Brain microvascular endothelial cell (primary cell): ENCODE data around the gene RBPMS2.
"Not testable (repeated sequence)": the region's sequence is repeated elsewhere in the genome, so short reads cannot be mapped to it uniquely, and the experiment has no call there.

Experiments used
- DNase-seq: peaks from one replicate; pipeline ENCODE4 v3.0.0-alpha.2; 2020
- H3K27ac ChIP-seq: fragments of 250-450 bp; sonication (Bioruptor Pico); 2 replicates; pipeline ENCODE4 v1.5.1; 2020; ENCODE audit warnings: mild to moderate bottlenecking, moderate library complexity
- H3K27me3 ChIP-seq: fragments of 250-450 bp; sonication (Bioruptor Pico); replicated peaks from 2 replicates; pipeline ENCODE4 v1.5.1; 2020; ENCODE audit warnings: mild to moderate bottlenecking
- H3K36me3 ChIP-seq: fragments of 250-450 bp; sonication (Bioruptor Pico); replicated peaks from 2 replicates; pipeline ENCODE4 v1.5.1; 2020; ENCODE audit warnings: mild to moderate bottlenecking
- H3K4me3 ChIP-seq: 2 replicates; pipeline ENCODE4 v1.5.1; 2011; ENCODE audit warnings: low read depth, mild to moderate bottlenecking, control low read depth, low read length, moderate library complexity
- in situ Hi-C: cut with HindIII; loops from 2 replicates; pipeline ENCODE4 v1.10.0; 2017; ENCODE audit warnings: low sequenced_read_pairs, low pct_ligation_motif_present
- TF ChIP-seq, protein P1 (sequence below): IDR thresholded peaks from 2 replicates; pipeline ENCODE4 v1.5.1; 2011; ENCODE audit warnings: low read depth, mild to moderate bottlenecking, moderate library complexity, low read length, control low read depth, inconsistent platforms; ENCODE audit errors: missing control alignments

The RBPMS2 gene

DNA sequence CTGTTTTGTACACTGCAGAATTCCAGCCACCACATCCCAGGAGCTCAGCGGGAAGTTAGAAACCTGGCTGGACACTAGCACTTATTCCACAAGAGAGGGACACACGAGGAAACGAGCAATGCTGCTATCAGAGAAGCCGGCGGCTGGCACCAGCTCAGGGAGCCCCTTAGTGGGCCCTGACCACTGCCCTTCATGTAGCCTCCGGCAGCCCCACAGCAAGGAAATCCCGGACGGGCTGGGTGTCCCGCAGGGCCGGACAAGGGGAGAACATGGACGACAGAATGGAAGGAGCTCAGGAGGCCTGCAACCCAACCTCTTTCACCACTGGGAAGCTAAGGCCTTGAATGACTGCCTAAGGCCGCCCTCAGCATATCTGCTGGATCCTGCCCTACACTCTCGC lies 32.5 kb downstream of the RBPMS2 start:
- H3K27ac ChIP-seq, result no peak overlapping the region
- H3K36me3 ChIP-seq, result no peaks in the 10 kb centered on the region
- no peak for DNase-seq
- in situ Hi-C loops, result no loop called here
- TF ChIP-seq, protein P1, sequence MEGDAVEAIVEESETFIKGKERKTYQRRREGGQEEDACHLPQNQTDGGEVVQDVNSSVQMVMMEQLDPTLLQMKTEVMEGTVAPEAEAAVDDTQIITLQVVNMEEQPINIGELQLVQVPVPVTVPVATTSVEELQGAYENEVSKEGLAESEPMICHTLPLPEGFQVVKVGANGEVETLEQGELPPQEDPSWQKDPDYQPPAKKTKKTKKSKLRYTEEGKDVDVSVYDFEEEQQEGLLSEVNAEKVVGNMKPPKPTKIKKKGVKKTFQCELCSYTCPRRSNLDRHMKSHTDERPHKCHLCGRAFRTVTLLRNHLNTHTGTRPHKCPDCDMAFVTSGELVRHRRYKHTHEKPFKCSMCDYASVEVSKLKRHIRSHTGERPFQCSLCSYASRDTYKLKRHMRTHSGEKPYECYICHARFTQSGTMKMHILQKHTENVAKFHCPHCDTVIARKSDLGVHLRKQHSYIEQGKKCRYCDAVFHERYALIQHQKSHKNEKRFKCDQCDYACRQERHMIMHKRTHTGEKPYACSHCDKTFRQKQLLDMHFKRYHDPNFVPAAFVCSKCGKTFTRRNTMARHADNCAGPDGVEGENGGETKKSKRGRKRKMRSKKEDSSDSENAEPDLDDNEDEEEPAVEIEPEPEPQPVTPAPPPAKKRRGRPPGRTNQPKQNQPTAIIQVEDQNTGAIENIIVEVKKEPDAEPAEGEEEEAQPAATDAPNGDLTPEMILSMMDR, result no peak
- H3K27me3 ChIP-seq, result no peaks in the 10 kb centered on the region
- no peak overlapping the region for H3K4me3 ChIP-seq

DNA sequence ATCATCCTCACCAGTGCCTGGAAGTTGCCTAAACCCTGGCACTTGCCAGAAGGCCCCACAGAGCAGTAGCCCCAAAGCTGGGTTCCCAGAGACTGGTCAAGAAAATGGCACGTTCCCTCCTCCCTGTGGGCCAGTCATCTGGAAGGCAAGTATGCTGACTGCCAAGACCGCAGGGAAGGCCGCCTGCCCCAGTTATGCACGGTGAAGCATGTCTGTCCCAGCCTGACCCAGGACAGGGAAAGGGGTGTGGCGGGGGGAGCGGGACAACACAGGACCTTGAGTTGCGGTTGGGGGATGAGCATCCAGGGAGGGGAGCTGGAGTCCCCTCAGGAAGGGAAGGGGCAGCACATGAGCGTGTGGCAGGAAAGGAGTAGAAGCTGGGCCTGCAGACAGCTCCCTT lies 33.0 kb downstream of the RBPMS2 start:
- TF ChIP-seq, protein P1, result no peak
- Histone ChIP-seq H3K27me3 (no peaks in the 10 kb centered on the region), H3K27ac (no peak overlapping the region), H3K36me3 (no peaks in the 10 kb centered on the region), H3K4me3 (no peak overlapping the region)
- in situ Hi-C loops, result no loop called here
- DNase-seq, result no peak

DNA sequence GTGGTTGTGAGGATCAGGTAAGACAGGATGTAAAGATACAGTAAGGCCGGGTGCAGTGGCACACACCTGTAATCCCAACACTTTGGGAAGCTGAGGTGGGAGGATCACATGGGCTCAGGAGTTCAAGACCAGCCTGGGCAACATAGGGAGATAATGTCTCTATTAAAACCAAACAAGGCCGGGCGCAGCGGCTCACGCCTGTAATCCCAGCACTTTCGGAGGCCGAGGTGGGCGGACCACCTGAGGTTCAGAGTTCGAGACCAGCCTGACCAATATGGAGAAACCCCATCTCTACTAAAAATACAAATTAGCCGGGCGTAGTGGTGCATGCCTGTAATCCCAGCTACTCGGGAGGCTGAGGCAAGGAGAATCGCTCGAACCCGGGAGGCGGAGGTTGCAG lies 33.7 kb downstream of the RBPMS2 start:
- H3K27ac ChIP-seq, DNase-seq, H3K4me3 ChIP-seq, H3K27me3 ChIP-seq, H3K36me3 ChIP-seq, in situ Hi-C loops: not testable (repeated sequence)

DNA sequence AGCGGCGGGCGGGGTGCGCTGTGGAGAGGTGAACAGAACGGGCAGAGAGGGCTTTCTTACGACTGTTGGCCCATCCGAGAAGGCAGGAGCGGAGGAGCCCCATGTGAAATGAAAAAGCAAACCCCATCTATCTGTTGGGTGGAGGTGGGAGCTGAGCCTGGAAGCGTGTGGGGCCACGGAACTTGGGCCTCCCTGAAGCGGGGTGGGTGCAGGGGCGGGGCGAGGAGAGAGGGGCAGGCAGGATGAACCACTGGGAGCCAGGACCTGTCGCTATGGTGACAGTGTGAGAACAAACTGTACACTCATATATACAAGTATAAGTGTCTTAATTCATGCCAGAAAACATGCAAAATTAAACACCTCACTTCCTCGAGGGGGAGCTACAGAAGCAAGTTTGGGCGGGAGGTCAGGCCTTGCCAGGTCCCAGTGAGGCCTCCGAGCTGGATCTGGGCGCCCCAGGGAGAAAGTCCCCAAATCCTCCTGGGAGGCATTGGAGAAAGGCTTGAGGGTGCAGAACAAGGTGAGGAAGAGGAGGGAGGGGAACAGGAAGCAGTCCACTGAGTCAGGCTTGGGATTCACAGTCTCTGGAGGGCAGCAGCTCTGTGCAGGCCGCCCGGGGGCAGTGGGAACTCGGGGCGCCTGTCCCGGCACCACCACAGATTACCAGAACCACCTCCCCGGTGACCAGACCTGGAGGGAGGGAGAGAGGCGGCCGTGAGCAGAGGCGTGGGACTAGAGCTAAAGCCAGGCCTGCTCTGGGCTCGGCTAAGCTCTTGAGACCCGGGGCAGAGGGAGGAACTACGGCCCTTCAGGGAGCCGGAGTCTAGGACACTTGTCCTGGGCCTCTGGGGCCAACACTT lies 34.8 kb downstream of the RBPMS2 start:
- Histone ChIP-seq H3K36me3 (no peaks in the 10 kb centered on the region), H3K4me3 (no peak overlapping the region), H3K27me3 (no peaks in the 10 kb centered on the region), H3K27ac (no peak overlapping the region)
- peak; percentile 42 for DNase-seq
- in situ Hi-C loops, result no loop called here
- TF ChIP-seq, protein P1, result peak; percentile 40

DNA sequence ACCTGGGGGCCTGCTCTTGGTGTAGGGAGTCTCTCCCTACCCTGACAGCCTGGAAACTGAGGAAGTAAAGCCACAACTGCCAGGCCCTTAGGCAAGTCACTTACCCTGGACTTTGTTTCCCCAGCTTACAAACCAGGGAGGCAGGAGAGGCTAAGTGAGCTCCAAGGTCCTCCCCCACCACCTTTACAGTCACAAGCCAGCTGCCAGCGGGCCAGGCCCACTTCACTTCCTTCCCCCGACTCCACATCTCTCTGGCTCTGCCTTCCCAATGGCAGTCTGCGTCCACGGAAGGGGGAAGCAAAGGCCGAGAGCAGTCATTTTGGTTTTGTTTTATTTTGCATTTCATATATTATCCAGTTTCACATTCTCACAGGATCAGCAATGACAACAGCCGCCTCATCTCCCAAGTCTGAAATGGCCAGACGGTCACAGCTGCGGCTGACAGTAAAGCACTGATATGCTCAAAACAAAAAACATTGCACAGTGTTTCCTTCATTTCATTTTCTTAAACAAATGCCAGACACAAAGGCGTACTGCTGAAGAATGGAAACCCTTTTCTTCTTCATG lies 35.7 kb downstream of the RBPMS2 start:
- Histone ChIP-seq H3K27ac (no peak overlapping the region), H3K4me3 (no peak overlapping the region), H3K27me3 (no peaks in the 10 kb centered on the region), H3K36me3 (no peaks in the 10 kb centered on the region)
- TF ChIP-seq, protein P1, result no peak
- no peak for DNase-seq
- in situ Hi-C loops, result no loop called here

DNA sequence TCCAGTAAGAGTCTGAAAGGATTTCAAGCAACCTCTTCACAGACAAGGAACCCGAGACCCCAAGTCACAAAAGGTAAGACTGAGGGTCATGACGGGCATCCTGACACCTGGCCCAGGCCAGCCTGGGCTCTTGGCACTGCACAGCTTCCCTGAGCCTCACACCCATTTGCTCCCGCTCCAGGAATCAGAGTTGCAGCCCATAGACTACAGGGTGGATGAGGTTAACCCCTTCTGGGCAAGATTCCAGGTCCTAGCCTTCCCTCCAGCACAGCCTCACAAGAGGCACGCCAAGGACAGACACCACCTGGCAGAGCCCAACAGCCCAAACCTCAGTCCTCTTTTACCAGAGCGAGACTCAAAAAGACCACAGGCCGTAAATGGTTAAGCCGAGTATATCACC lies 36.2 kb downstream of the RBPMS2 start:
- H3K4me3 ChIP-seq, result no peak overlapping the region
- in situ Hi-C loops, result no loop called here

More for the DNA sequence above, 36.2 kb downstream of the RBPMS2 start:
- no peak for DNase-seq
- H3K27ac ChIP-seq, result no peak overlapping the region
- no peaks in the 10 kb centered on the region for H3K27me3 ChIP-seq
- H3K36me3 ChIP-seq, result no peaks in the 10 kb centered on the region
- TF ChIP-seq, protein P1, result no peak
